H1 (cell line): ENCODE data around the gene C2orf78. TPM values are rescaled to one million over a fixed set of nuclear protein-coding genes. Genes with fewer than 3 reads are reported as not detected.

Source experiments
- CTCF ChIA-PET: fragments of 300-600 bp; sonication (Branson Sonifier 250); formaldehyde crosslinking; loops from one replicate; lab custom pipeline; 2021; ENCODE audit not compliant: partially characterized antibody; lab: Charles Lee
- POLR2A ChIA-PET: fragments of 300-600 bp; sonication (Branson Sonifier 250); formaldehyde crosslinking; loops from one replicate; lab custom pipeline; 2021; ENCODE audit warnings: inconsistent platforms; ENCODE audit not compliant: partially characterized antibody; lab: Charles Lee
- DNase-seq, 2 experiments: peaks; one replicate each; pipeline versions ENCODE4 v3.0.0 to v3.0.0-alpha.2; 2010 to 2022; ENCODE audit warnings: low spot score in 2 of 2, low read depth in 1 of 2, mixed read lengths in 1 of 2
- FAIRE-seq: peaks from 2 replicates; lab custom pipeline; 2011; peaks lifted over from hg19 to GRCh38; lab: Jason Lieb, UNC
- H2AFZ ChIP-seq: 2 replicates; pipeline ENCODE4 v1.8.1; 2012; ENCODE audit warnings: low read length, inconsistent platforms
- H2AK5ac ChIP-seq: 2 replicates; pipeline ENCODE4 v1.6.1; 2013; ENCODE audit warnings: low read depth, low read length
- H2BK120ac ChIP-seq: replicated peaks from 2 replicates; pipeline ENCODE3; 2013; ENCODE audit warnings: low read depth, low read length, inconsistent platforms
- H2BK12ac ChIP-seq: 2 replicates; pipeline ENCODE4 v1.6.1; 2013; ENCODE audit warnings: low read depth, low read length
- H2BK15ac ChIP-seq: 2 replicates; pipeline ENCODE4 v1.6.1; 2013; ENCODE audit warnings: low read length
- H2BK20ac ChIP-seq: 2 replicates; pipeline ENCODE4 v1.6.1; 2013; ENCODE audit warnings: low read length
- H2BK5ac ChIP-seq: 2 replicates; pipeline ENCODE4 v1.6.1; 2013; ENCODE audit warnings: low read depth, low read length
- H3K14ac ChIP-seq: 2 replicates; pipeline ENCODE4 v1.6.1; 2013; ENCODE audit warnings: inconsistent platforms; ENCODE audit not compliant: insufficient read length
- H3K18ac ChIP-seq: 2 replicates; pipeline ENCODE4 v1.6.1; 2013; ENCODE audit warnings: low read length; ENCODE audit errors: extremely low read depth
- H3K23ac ChIP-seq: 2 replicates; pipeline ENCODE4 v1.6.1; 2013; ENCODE audit warnings: inconsistent platforms; ENCODE audit not compliant: insufficient read length
- H3K23me2 ChIP-seq: 2 replicates; pipeline ENCODE4 v1.6.1; 2013; ENCODE audit warnings: low read depth, low read length
- H3K27ac ChIP-seq: 2 replicates; pipeline ENCODE4 v1.6.1; 2011; ENCODE audit warnings: low read depth, low read length, inconsistent platforms
- H3K27me3 ChIP-seq, 4 experiments: replicated peaks in 1 of 4; 1 replicate in 1 of 4; 2 replicates in 3 of 4; pipeline versions ENCODE4 v1.6.1 to v1.8.1; 2011 to 2013; ENCODE audit warnings: low read length in 3 of 4, mild to moderate bottlenecking in 3 of 4, inconsistent platforms in 2 of 4, mixed read lengths in 2 of 4, moderate library complexity in 1 of 4; ENCODE audit not compliant: control insufficient read depth in 3 of 4, insufficient read depth in 3 of 4; ENCODE audit errors: extremely low read depth in 1 of 4
- H3K36me3 ChIP-seq, 4 experiments: 2 replicates each; pipeline versions ENCODE4 v1.6.1 to v1.8.1; 2011 to 2013; ENCODE audit warnings: mild to moderate bottlenecking in 4 of 4, low read length in 3 of 4, moderate library complexity in 2 of 4, control low read depth in 1 of 4, inconsistent platforms in 1 of 4; ENCODE audit not compliant: insufficient read depth in 4 of 4, control insufficient read depth in 2 of 4
- H3K4ac ChIP-seq: replicated peaks from 2 replicates; pipeline ENCODE3; 2013; ENCODE audit warnings: low read length, low read depth, mixed read lengths, inconsistent platforms; ENCODE audit not compliant: insufficient read length
- H3K4me1 ChIP-seq, 4 experiments: replicated peaks in 1 of 4; 1 replicate in 1 of 4; 2 replicates in 3 of 4; pipeline versions ENCODE4 v1.6.1 to v1.8.1; 2011 to 2013; ENCODE audit warnings: low read length in 3 of 4, inconsistent platforms in 2 of 4, mixed read lengths in 1 of 4; ENCODE audit not compliant: insufficient read depth in 4 of 4, control insufficient read depth in 3 of 4
- H3K4me2 ChIP-seq, 2 experiments: 2 replicates each; pipeline versions ENCODE4 v1.6.1 to v1.8.1; 2011 to 2013; ENCODE audit warnings: low read depth in 2 of 2, low read length in 2 of 2, control low read depth in 1 of 2, inconsistent platforms in 1 of 2, mild to moderate bottlenecking in 1 of 2; ENCODE audit not compliant: insufficient read depth in 1 of 2
- H3K4me3 ChIP-seq, 4 experiments: fragments of 200-600, 300-600 bp in 1 of 4; sonication (generic), shearing (Covaris generic), sonication (Bioruptor Twin) in 1 of 4; 2 replicates each; pipeline versions ENCODE4 v1.5.1 to v1.8.1; 2011 to 2016; ENCODE audit warnings: low read length in 4 of 4, low read depth in 3 of 4, control low read depth in 2 of 4, inconsistent platforms in 2 of 4, mild to moderate bottlenecking in 2 of 4, mixed read lengths in 1 of 4, moderate library complexity in 1 of 4; ENCODE audit not compliant: insufficient read depth in 2 of 4; ENCODE audit errors: extremely low read depth in 1 of 4
- H3K56ac ChIP-seq: replicated peaks from 2 replicates; pipeline ENCODE3; 2013; ENCODE audit warnings: low read depth, mild to moderate bottlenecking, mixed read lengths, low read length, inconsistent platforms; ENCODE audit not compliant: insufficient read length
- H3K79me1 ChIP-seq: 2 replicates; pipeline ENCODE4 v1.6.1; 2013; ENCODE audit warnings: low read depth, low read length, control low read depth
- H3K79me2 ChIP-seq, 2 experiments: 2 replicates each; pipeline versions ENCODE4 v1.6.1 to v1.8.1; 2012 to 2013; ENCODE audit warnings: low read length in 2 of 2, mild to moderate bottlenecking in 2 of 2, inconsistent platforms in 1 of 2; ENCODE audit not compliant: insufficient read depth in 2 of 2, control insufficient read depth in 1 of 2
- H3K9ac ChIP-seq, 4 experiments: replicated peaks in 1 of 4; 1 replicate in 1 of 4; 2 replicates in 3 of 4; pipeline versions ENCODE4 v1.6.1 to v1.8.1; 2011 to 2013; ENCODE audit warnings: low read depth in 3 of 4, low read length in 3 of 4, control low read depth in 2 of 4, mild to moderate bottlenecking in 2 of 4, moderate library complexity in 2 of 4, inconsistent platforms in 1 of 4; ENCODE audit errors: extremely low read depth in 1 of 4
- H3K9me3 ChIP-seq, 2 experiments: 2 replicates each; pipeline versions ENCODE4 v1.6.1 to v1.8.1; 2012 to 2013; ENCODE audit warnings: mild to moderate bottlenecking in 2 of 2, moderate library complexity in 2 of 2, control low read depth in 1 of 2, inconsistent platforms in 1 of 2, low read depth in 1 of 2, low read length in 1 of 2, mixed read lengths in 1 of 2; ENCODE audit not compliant: insufficient read depth in 2 of 2
- H4K20me1 ChIP-seq, 2 experiments: replicated peaks in 1 of 2; 2 replicates each; pipeline versions ENCODE3 to v1.8.1; 2011 to 2013; ENCODE audit warnings: inconsistent platforms in 2 of 2, low read length in 2 of 2, mild to moderate bottlenecking in 1 of 2; ENCODE audit not compliant: insufficient read depth in 2 of 2, control insufficient read depth in 1 of 2
- H4K5ac ChIP-seq: 2 replicates; pipeline ENCODE4 v1.6.1; 2013; ENCODE audit warnings: low read length, low read depth, mixed read lengths, inconsistent platforms; ENCODE audit not compliant: insufficient read length
- H4K8ac ChIP-seq: 2 replicates; pipeline ENCODE4 v1.8.0; 2013; ENCODE audit warnings: mild to moderate bottlenecking, moderate library complexity, low read length, inconsistent platforms; ENCODE audit not compliant: insufficient read depth; ENCODE audit errors: extremely low read depth
- H4K91ac ChIP-seq: replicated peaks from 2 replicates; pipeline ENCODE3; 2013; ENCODE audit warnings: low read length, mixed read lengths, inconsistent platforms; ENCODE audit not compliant: insufficient read length
- BCL11A ChIP-seq, 2 experiments: IDR thresholded peaks; one replicate each; pipeline ENCODE4 v1.6.1; 2011; ENCODE audit warnings: low read depth in 2 of 2, low read length in 2 of 2, mild to moderate bottlenecking in 2 of 2
- CBX8 ChIP-seq: fragments of 300-800, 300-1000 bp; sonication (generic); IDR thresholded peaks from 2 replicates; pipeline ENCODE4 v1.7.1; 2016; ENCODE audit warnings: low read depth, low read length, borderline replicate concordance
- CEBPB ChIP-seq: IDR thresholded peaks from 2 replicates; pipeline ENCODE4 v1.6.1; 2012; ENCODE audit warnings: low read depth, low read length
- GTF2F1 ChIP-seq: IDR thresholded peaks from 2 replicates; pipeline ENCODE4 v1.6.1; 2012; ENCODE audit warnings: low read depth, low read length, improper control_type of control experiment, borderline replicate concordance
- HDAC6 ChIP-seq: IDR thresholded peaks from one replicate; pipeline ENCODE4 v1.7.1; 2012; ENCODE audit warnings: low read depth, mild to moderate bottlenecking, inconsistent platforms, low read length, moderate library complexity
- JUND ChIP-seq: IDR thresholded peaks from 2 replicates; pipeline ENCODE4 v1.6.1; 2011; ENCODE audit warnings: mild to moderate bottlenecking, improper control_type of control experiment, low read length
- NRF1 ChIP-seq: IDR thresholded peaks from 2 replicates; pipeline ENCODE4 v1.6.1; 2011; ENCODE audit warnings: mild to moderate bottlenecking, low read depth, low read length, improper control_type of control experiment
- POU5F1 ChIP-seq: IDR thresholded peaks from 2 replicates; pipeline ENCODE4 v1.6.1; 2011; ENCODE audit warnings: low read depth, mild to moderate bottlenecking, low read length, moderate library complexity
- SIRT6 ChIP-seq: IDR thresholded peaks from one replicate; pipeline ENCODE4 v1.7.1; 2012; ENCODE audit warnings: low read length, inconsistent platforms
- SIX5 ChIP-seq: IDR thresholded peaks from 2 replicates; pipeline ENCODE4 v1.6.1; 2011; ENCODE audit warnings: mild to moderate bottlenecking, low read depth, low read length
- SP2 ChIP-seq: IDR thresholded peaks from 2 replicates; pipeline ENCODE4 v1.6.1; 2012; ENCODE audit warnings: mild to moderate bottlenecking, low read length, inconsistent platforms
- SUZ12 ChIP-seq: fragments of 200-600 bp; sonication (generic); IDR thresholded peaks from 2 replicates; pipeline ENCODE4 v1.6.1; 2012; ENCODE audit warnings: mild to moderate bottlenecking, inconsistent platforms, low read length, moderate library complexity, mixed read lengths
- TAF1 ChIP-seq: IDR thresholded peaks from 2 replicates; pipeline ENCODE4 v1.6.1; 2011; ENCODE audit warnings: mild to moderate bottlenecking, low read depth, low read length
- TEAD4 ChIP-seq: IDR thresholded peaks from 2 replicates; pipeline ENCODE4 v1.6.1; 2012; ENCODE audit warnings: low read depth, low read length, inconsistent platforms, mixed read lengths
- WGBS, 2 experiments: shearing (Covaris generic) in 1 of 2; methylation state at CpG; one replicate each; pipeline versions ENCODE4 v1.1.6 to v1.1.7; 2013 to 2015; ENCODE audit warnings: low lambda C conversion rate in 2 of 2, mixed read lengths in 2 of 2, inconsistent platforms in 1 of 2, low coverage in 1 of 2, missing lambda C conversion rate in 1 of 2; ENCODE audit not compliant: insufficient replicate concordance in 2 of 2, insufficient coverage in 1 of 2, insufficient read length in 1 of 2; ENCODE audit errors: extremely low coverage in 1 of 2, missing lambda C conversion rate in 1 of 2; 5-methylcytosine and 5-hydroxymethylcytosine counted together
- polyA plus RNA-seq, 7 experiments: library from polyadenylated mRNA; depleted of rRNA in 3 of 7; stranded (reverse) in 5 of 7; unstranded in 2 of 7; fragments of >200 nt in 5 of 7; fragments of 200-250 nt in 2 of 7; gene quantifications; 1 replicate in 5 of 7; 2 replicates in 1 of 7; 4 replicates in 1 of 7; pipeline versions ENCODE4 v1.2.1 to v1.2.3, GENCODE V29; 2011 to 2013; ENCODE audit warnings: missing spikeins in 2 of 7, mixed read lengths in 2 of 7
- total RNA-seq: library from RNA; stranded (reverse); fragmentation: NEBNext Ultra II Directional; extraction: Animal tissue kit (Norgen Biotek cat#: 25700); gene quantifications from 2 replicates; pipeline ENCODE4 v1.2.1, GENCODE V29; 2021
- TF ChIP-seq, protein P1 (sequence below): IDR thresholded peaks from 2 replicates; pipeline ENCODE4 v1.6.1; 2011; ENCODE audit warnings: low read length, improper control_type of control experiment

Gene C2orf78
- total and polyA plus RNA-seq, 2 of the 8 experiments (the other 6 are each of a cell fraction or from before 2014, with no cell fraction given): 0.39 to 0.89 TPM

DNA sequence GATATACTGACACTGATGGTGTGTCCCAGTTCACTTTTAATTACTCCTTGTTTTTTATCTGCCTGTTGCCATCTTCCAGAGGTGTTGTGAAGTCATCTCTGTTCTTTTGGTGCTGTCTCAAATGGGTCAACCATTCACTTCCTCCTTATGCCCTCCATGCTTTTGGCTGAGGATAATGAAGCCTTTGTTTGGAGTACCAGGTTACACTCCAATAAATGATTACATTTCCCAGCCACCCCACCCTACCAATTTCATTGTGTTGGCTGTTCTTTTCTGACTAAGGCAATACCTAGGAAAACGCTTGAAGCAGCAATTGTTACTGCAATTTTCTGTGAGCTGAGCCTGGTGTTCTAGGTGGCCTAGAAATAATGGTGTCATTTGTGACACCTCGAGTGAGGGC, 79.0 kb downstream of the C2orf78 start:
- no peaks in the 10 kb centered on the region for H3K79me2 ChIP-seq
- H2AFZ ChIP-seq: no peak overlapping the region
- H3K56ac ChIP-seq: no peak overlapping the region
- no peak for DNase-seq
- no peak overlapping the region for H3K23ac ChIP-seq
- H3K4ac ChIP-seq: no peak overlapping the region
- CTCF ChIA-PET: interaction anchor here (0.6 kb wide), 2 partner anchors 21 to 251 kb away, joined by 3 read pairs; no protein-coding TSS in a partner anchor
- H3K79me1 ChIP-seq: no peaks in the 10 kb centered on the region
- H4K8ac ChIP-seq: no peak overlapping the region
- H3K4me1 ChIP-seq: no peaks in the 10 kb centered on the region
- no peaks in the 10 kb centered on the region for H3K23me2 ChIP-seq
- H3K18ac ChIP-seq: no peak overlapping the region
- no peak overlapping the region for H3K27ac ChIP-seq
- no peak overlapping the region for H2BK20ac ChIP-seq
- H3K4me3 ChIP-seq: no peak overlapping the region
- no peak overlapping the region for H3K14ac ChIP-seq
- no peak overlapping the region for H2BK120ac ChIP-seq
- H3K27me3 ChIP-seq: no peaks in the 10 kb centered on the region
- no peak overlapping the region for H3K9ac ChIP-seq
- H4K20me1 ChIP-seq: peaks cover 0 to 4% of the 10 kb centered on the region in 2 experiments
- no peak overlapping the region for H2BK12ac ChIP-seq
- no peak overlapping the region for H2BK5ac ChIP-seq
- no peak overlapping the region for H2AK5ac ChIP-seq
- H3K36me3 ChIP-seq: peaks cover 12 to 54% (median 34%) of the 10 kb centered on the region in 4 experiments
- no peak overlapping the region for H4K5ac ChIP-seq
- no peak overlapping the region for H3K4me2 ChIP-seq
- no peak for FAIRE-seq
- no peak overlapping the region for H4K91ac ChIP-seq
- no peak overlapping the region for H2BK15ac ChIP-seq
- POLR2A ChIA-PET: interaction anchor here (1.4 kb wide), 2 partner anchors 21 to 34 kb away, joined by 4 to 7 read pairs; partner anchors contain the start of gene STAMBP
- H3K9me3 ChIP-seq: no peaks in the 10 kb centered on the region
- WGBS, 2 experiments: 93% methylated on average over 2 of the region's 2 CpGs; no CpG with 5 or more reads in 1 of the 2 experiments
- TF ChIP-seq SUZ12: no peak
- TF ChIP-seq, protein P1, sequence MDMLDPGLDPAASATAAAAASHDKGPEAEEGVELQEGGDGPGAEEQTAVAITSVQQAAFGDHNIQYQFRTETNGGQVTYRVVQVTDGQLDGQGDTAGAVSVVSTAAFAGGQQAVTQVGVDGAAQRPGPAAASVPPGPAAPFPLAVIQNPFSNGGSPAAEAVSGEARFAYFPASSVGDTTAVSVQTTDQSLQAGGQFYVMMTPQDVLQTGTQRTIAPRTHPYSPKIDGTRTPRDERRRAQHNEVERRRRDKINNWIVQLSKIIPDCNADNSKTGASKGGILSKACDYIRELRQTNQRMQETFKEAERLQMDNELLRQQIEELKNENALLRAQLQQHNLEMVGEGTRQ: no peak
- TF ChIP-seq CBX8: no peak
- no peak for TF ChIP-seq TAF1
- no peak for TF ChIP-seq NRF1
- TF ChIP-seq TEAD4: no peak
- TF ChIP-seq JUND: no peak
- TF ChIP-seq GTF2F1: no peak
- TF ChIP-seq BCL11A (IDR thresholded peaks at IDR 0.05; ENCODE audit: low read depth in 2 of 2, low read length in 2 of 2): no peak
- TF ChIP-seq SP2: no peak
- TF ChIP-seq HDAC6: no peak
- TF ChIP-seq SIX5: no peak
- no peak for TF ChIP-seq POU5F1
- no peak for TF ChIP-seq SIRT6
- no peak for TF ChIP-seq CEBPB
